ENCODE data around the gene IP6K3. TPM values are rescaled to one million over a fixed set of nuclear protein-coding genes. Genes with fewer than 3 reads are reported as not detected.
A peak's percentile ranks its signal among the peaks of the same experiment; 100 is the strongest.

The IP6K3 gene
- polyA plus RNA-seq, 3 donors from 2014 or later: not detected

GRCh38 chr6:33784787-33785186 lies 38.1 kb upstream of the IP6K3 start:
- H3K27me3 Mint-ChIP-seq (ENCODE audit: low read depth in 3 of 3): peaks cover 0 to 9% (median 4%) of the 10 kb centered on the region in 3 donors
- H3K9me3 Mint-ChIP-seq: no peaks in the 10 kb centered on the region
- H3K27ac Mint-ChIP-seq: peak overlapping the region in 1 of 6 donors; percentile 20
- H3K4me3 Mint-ChIP-seq: peak overlapping the region in 2 of 5 donors; percentile 20 to 62
- DNase-seq: no peak
- peaks cover 12 to 46% (median 24%) of the 10 kb centered on the region in 3 donors for H3K36me3 Mint-ChIP-seq
- H3K4me1 Mint-ChIP-seq: peaks cover 53 to 64% of the 10 kb centered on the region in 2 donors

DNA sequence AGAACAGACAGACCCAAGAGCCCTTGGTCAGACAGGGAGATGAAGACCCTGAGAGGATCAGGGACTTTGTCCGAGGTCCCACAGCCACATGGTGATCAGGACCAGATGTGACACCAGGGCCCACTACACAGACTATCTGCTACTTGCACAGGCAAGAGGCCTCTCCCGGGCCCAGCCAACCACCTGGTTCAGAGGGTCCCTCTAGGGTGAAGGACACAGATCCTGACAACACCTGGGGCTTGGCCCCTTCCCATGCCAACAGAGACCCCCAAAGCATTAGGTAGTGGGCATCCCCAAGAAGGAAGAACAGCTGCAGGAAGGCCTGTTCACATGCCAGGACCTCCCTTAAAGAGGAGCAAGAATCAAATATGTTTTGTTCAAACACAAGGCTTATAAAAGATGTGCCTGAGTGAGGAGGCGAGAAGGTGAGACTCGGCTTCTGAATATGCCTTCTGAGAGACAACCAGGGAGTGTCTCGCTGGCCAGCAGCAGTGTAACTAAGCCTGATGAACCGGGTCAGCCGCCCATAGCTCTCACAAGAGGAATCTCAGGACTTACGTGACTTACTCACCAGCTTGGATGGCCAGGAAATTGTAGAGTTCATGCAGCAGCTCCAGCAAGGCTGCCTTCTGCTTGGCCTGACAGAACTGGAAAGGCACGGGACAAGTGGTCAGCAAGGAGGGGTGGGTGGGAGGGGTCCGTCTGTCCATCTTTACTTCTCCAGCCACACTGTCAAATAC lies 37.2 kb upstream of the IP6K3 start:
- peaks cover 16 to 53% (median 24%) of the 10 kb centered on the region in 3 donors for H3K36me3 Mint-ChIP-seq
- DNase-seq: no peak
- no peak overlapping the region for H3K27ac Mint-ChIP-seq
- H3K27me3 Mint-ChIP-seq (ENCODE audit: low read depth in 3 of 3): peaks cover 0 to 7% (median 4%) of the 10 kb centered on the region in 3 donors
- H3K9me3 Mint-ChIP-seq: no peaks in the 10 kb centered on the region
- H3K4me3 Mint-ChIP-seq: no peak overlapping the region
- peaks cover 45 to 56% of the 10 kb centered on the region in 2 donors for H3K4me1 Mint-ChIP-seq

- H3K9me3 Mint-ChIP-seq: no peaks in the 10 kb centered on the region
- no peak for DNase-seq
- H3K4me3 Mint-ChIP-seq: no peak overlapping the region
- H3K27me3 Mint-ChIP-seq (ENCODE audit: low read depth in 3 of 3): no peaks in the 10 kb centered on the region
- H3K36me3 Mint-ChIP-seq: peaks cover 16 to 64% (median 29%) of the 10 kb centered on the region in 3 donors
- no peak overlapping the region for H3K27ac Mint-ChIP-seq
- peaks cover 39 to 48% of the 10 kb centered on the region in 2 donors for H3K4me1 Mint-ChIP-seq
These were observed 35.9 kb upstream of the IP6K3 start for GRCh38 chr6:33782561-33782960.

DNA sequence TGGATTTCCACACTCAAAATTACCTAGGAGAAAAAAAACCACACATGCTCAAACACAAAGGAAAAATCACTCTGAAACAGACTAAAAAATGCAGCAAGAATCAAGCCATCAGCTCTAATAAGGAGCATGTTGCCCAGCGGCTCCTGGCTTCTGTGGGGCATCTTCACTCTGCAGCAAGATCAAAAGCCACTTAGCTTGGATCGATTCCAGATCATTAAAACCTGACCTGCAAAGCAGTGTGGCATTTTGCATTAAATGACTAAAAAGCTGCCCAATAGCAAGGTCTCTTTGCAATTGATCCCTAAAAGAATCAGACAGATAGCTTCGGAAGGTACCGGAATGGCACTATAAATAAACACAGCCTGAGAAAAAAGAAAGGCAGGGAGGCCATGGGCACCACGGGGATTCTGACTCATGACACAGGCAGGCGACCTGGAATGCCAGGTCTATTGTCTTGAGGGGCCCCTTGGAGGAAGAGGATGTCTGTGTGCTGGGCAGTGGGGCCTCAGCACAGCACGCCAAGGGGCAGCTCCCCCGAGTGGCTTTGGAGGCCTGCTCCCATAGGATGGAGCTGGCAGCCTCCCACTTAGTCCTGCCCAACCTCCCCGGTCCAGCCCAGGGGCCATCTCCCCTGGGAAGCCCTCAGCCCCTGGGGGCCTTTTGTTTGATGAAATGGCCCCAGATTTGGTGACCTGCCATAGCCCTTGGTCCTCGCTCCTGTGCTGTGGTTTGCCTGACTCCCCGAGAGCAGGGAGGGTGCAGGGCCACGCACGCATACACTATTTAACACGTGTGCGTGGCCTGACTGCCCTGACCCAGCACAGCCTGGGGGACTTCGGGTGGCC lies 34.6 kb upstream of the IP6K3 start:
- peaks cover 21 to 74% (median 31%) of the 10 kb centered on the region in 3 donors for H3K36me3 Mint-ChIP-seq
- no peaks in the 10 kb centered on the region for H3K9me3 Mint-ChIP-seq
- H3K27me3 Mint-ChIP-seq (ENCODE audit: low read depth in 3 of 3): peaks cover 0 to 3% (median under 1%) of the 10 kb centered on the region in 3 donors
- H3K27ac Mint-ChIP-seq: no peak overlapping the region
- peaks cover 28 to 36% of the 10 kb centered on the region in 2 donors for H3K4me1 Mint-ChIP-seq
- no peak overlapping the region for H3K4me3 Mint-ChIP-seq
- DNase-seq: no peak

DNA sequence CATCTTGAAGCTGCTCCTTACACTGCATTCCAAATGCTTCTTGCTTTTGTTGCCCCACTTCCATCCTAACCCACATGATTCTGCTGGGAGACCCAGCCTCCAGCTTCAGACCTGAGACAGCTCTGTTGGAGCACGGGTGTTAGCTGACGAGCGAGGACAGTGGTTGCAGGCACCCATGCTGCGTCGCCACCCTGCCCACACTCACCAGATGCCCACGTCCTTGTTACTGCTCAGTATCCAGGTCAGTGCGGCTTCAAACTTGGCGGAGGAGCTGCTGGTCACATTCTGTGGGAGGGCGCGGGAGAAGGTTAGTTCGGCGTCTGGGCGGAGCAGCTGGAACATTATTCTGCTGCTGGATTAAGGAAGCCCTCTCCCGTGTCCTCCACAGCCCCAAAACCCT lies 33.2 kb upstream of the IP6K3 start:
- Mint-ChIP-seq H3K4me3 (no peak overlapping the region), H3K36me3 (peaks cover 27 to 78% (median 35%) of the 10 kb centered on the region in 3 donors), H3K4me1 (peaks cover 13 to 22% of the 10 kb centered on the region in 2 donors), H3K9me3 (no peaks in the 10 kb centered on the region), H3K27ac (no peak overlapping the region), H3K27me3 (ENCODE audit: low read depth in 3 of 3) (peaks cover 0 to 3% (median 3%) of the 10 kb centered on the region in 3 donors)
- DNase-seq: no peak

- Mint-ChIP-seq H3K4me1 (peaks cover 10 to 16% of the 10 kb centered on the region in 2 donors), H3K9me3 (no peaks in the 10 kb centered on the region), H3K4me3 (no peak overlapping the region), H3K27me3 (ENCODE audit: low read depth in 3 of 3) (peaks cover 2 to 3% (median 3%) of the 10 kb centered on the region in 3 donors), H3K36me3 (peaks cover 24 to 80% (median 38%) of the 10 kb centered on the region in 3 donors), H3K27ac (no peak overlapping the region)
- DNase-seq: no peak
These were observed 32.6 kb upstream of the IP6K3 start for GRCh38 chr6:33779290-33779689.

- Mint-ChIP-seq H3K27ac (no peak overlapping the region), H3K4me3 (no peak overlapping the region), H3K9me3 (no peaks in the 10 kb centered on the region), H3K4me1 (peaks cover 5 to 11% of the 10 kb centered on the region in 2 donors), H3K27me3 (ENCODE audit: low read depth in 3 of 3) (peaks cover 2 to 3% (median 3%) of the 10 kb centered on the region in 3 donors), H3K36me3 (peaks cover 18 to 76% (median 33%) of the 10 kb centered on the region in 3 donors)
- no peak for DNase-seq
These were observed 31.9 kb upstream of the IP6K3 start for GRCh38 chr6:33778444-33779121.

- no peak overlapping the region for H3K4me3 Mint-ChIP-seq
- H3K27ac Mint-ChIP-seq: no peak overlapping the region
These were observed 31.0 kb upstream of the IP6K3 start for GRCh38 chr6:33777398-33778388.

DNA sequence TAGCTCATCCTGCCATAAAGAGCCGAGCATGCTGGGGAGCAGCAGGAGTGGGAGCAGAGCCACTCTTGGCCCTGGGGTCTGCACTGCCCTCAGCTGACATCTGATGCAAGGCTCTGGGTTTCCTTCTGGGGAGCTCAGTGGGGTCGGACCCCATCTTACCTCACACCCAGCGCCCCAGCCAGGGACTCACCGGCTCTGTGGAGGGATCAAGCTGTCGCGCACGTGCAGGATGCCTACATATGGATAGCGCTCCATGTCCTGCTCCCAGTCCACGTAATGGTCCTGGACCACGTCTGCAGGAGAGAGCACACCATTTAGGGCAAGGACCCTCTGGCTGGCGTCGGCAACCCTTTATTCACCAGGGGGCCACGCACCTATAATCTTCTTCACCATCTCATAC lies 30.1 kb upstream of the IP6K3 start:
- Mint-ChIP-seq H3K36me3 (peaks cover 23 to 65% (median 23%) of the 10 kb centered on the region in 3 donors), H3K27ac (no peak overlapping the region), H3K4me3 (no peak overlapping the region), H3K27me3 (ENCODE audit: low read depth in 3 of 3) (peaks cover 3 to 7% (median 3%) of the 10 kb centered on the region in 3 donors), H3K9me3 (no peaks in the 10 kb centered on the region), H3K4me1 (peaks cover 6 to 7% of the 10 kb centered on the region in 2 donors)
- no peak for DNase-seq

More at GRCh38 chr6:33777398-33778388, 31.0 kb upstream of the IP6K3 start:
- no peak for DNase-seq
- H3K27me3 Mint-ChIP-seq (ENCODE audit: low read depth in 3 of 3): peaks cover 2 to 3% (median 3%) of the 10 kb centered on the region in 3 donors
- peaks cover 21 to 71% (median 30%) of the 10 kb centered on the region in 3 donors for H3K36me3 Mint-ChIP-seq
- H3K4me1 Mint-ChIP-seq: peaks cover 2 to 11% of the 10 kb centered on the region in 2 donors
- no peaks in the 10 kb centered on the region for H3K9me3 Mint-ChIP-seq

GRCh38 chr6:33776186-33776585 lies 29.5 kb upstream of the IP6K3 start:
- Mint-ChIP-seq H3K27me3 (ENCODE audit: low read depth in 3 of 3) (peaks cover 3 to 7% (median 3%) of the 10 kb centered on the region in 3 donors), H3K9me3 (no peaks in the 10 kb centered on the region), H3K4me1 (peaks cover 9% of the 10 kb centered on the region in 2 donors), H3K27ac (no peak overlapping the region), H3K4me3 (no peak overlapping the region), H3K36me3 (peaks cover 23 to 64% (median 23%) of the 10 kb centered on the region in 3 donors)
- DNase-seq: no peak

DNA sequence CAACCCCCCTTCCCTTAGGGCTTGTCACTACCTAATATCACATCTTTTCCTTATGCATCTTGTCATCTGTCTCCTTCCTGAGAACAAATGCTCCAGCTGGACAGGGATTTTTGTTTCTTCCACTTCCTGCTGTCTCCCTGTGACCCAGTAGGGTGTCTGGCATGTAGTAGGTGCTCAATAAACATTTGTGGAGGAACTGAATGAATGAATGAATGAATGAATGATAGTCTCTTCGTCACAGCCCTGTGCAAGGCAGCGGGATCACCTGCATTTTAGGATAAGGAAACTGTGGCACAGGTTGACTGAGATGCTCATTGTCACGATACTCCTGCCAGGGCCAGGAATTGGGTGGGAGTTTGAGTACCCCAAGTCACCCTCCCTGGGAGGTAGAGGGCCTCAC lies 28.1 kb upstream of the IP6K3 start:
- Mint-ChIP-seq H3K4me3 (no peak overlapping the region), H3K9me3 (no peaks in the 10 kb centered on the region), H3K27ac (no peak overlapping the region), H3K27me3 (ENCODE audit: low read depth in 3 of 3) (peaks cover 3 to 7% (median 3%) of the 10 kb centered on the region in 3 donors), H3K36me3 (peaks cover 14 to 50% (median 19%) of the 10 kb centered on the region in 3 donors), H3K4me1 (peaks cover 11 to 13% of the 10 kb centered on the region in 2 donors)
- DNase-seq: no peak

DNA sequence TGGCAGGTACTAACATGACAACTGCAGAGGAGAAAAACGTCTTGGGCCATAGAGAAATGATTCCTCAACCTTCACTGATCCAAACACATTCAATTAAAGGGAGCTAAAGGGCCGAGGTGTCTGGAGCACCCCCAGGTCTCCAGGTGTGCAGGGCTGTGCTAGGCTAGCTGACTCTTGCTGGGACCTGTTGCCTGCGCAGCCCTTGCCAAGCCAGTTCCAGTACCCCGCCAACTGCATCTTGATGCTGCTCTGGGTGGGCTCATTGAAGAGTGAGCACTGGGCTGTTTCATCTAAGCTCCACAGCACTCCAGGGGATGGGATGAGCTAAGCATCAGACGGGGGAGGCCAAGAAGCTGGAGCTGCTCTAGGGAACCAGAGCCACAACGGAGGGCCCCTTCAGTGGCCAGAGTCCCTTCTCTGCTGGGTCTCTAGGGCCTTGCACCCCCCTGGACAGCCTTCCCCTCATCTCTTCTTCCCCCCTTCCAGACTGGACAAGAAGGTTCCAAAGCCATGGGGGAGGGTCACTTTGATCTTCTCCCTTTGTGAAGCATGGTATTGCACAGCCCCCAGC lies 26.3 kb upstream of the IP6K3 start:
- Mint-ChIP-seq H3K4me1 (peaks cover 11 to 13% of the 10 kb centered on the region in 2 donors), H3K9me3 (no peaks in the 10 kb centered on the region), H3K4me3 (no peak overlapping the region), H3K36me3 (peaks cover 12 to 37% (median 16%) of the 10 kb centered on the region in 3 donors), H3K27me3 (ENCODE audit: low read depth in 3 of 3) (peaks cover 3 to 9% (median 5%) of the 10 kb centered on the region in 3 donors), H3K27ac (peak overlapping the region in 1 of 6 donors; percentile 15)
- DNase-seq: no peak

All from immature natural killer cell (primary cell).